Measurements from ENCODE around the gene RIMBP3B.
"Not testable (repeated sequence)": the region's sequence is repeated elsewhere in the genome, so short reads cannot be mapped to it uniquely, and the experiment has no call there.

Gene RIMBP3B

GRCh38 chr22:21418974-21419638, 35.6 kb downstream of the RIMBP3B start:
- DNase-seq: not testable (repeated sequence)

- DNase-seq: not testable (repeated sequence)
Measured at GRCh38 chr22:21420180-21420763, 36.7 kb downstream of the RIMBP3B start.

- DNase-seq: not testable (repeated sequence)
Measured at GRCh38 chr22:21424084-21424709, 40.6 kb downstream of the RIMBP3B start.

- DNase-seq: not testable (repeated sequence)
Measured at GRCh38 chr22:21434378-21435233, 51.1 kb downstream of the RIMBP3B start.

- not testable (repeated sequence) for DNase-seq
Measured at GRCh38 chr22:21435998-21436810, 52.7 kb downstream of the RIMBP3B start.

- not testable (repeated sequence) for DNase-seq
Measured at GRCh38 chr22:21438013-21438412, 54.5 kb downstream of the RIMBP3B start.

Data from DMS 273 treated with DMSO at 0.1 percent for 48 hours (cell line).